SU-DHL-6 (cell line): ENCODE results near the gene TXNL1.
"Not testable (repeated sequence)": the region's sequence is repeated elsewhere in the genome, so short reads cannot be mapped to it uniquely, and the experiment has no call there.

Experiments used
- H2AFZ ChIP-seq: fragments of 200-600 bp; sonication (generic); 2 replicates; pipeline ENCODE4 v1.6.1; 2014; ENCODE audit warnings: low read depth, mild to moderate bottlenecking, moderate library complexity, mixed read lengths, antibody characterized with exemption, low read length; ENCODE audit not compliant: severe bottlenecking
- H3F3A ChIP-seq: fragments of 200-600 bp; shearing (Covaris generic); 2 replicates; pipeline ENCODE4 v1.6.0; 2016; ENCODE audit warnings: antibody characterized with exemption, mild to moderate bottlenecking; ENCODE audit not compliant: insufficient read depth
- H3K27ac ChIP-seq: fragments of 200-600 bp; sonication (generic); 2 replicates; pipeline ENCODE4 v1.5.1; 2016; ENCODE audit warnings: low read depth, mild to moderate bottlenecking, low read length, moderate library complexity, mixed read lengths
- H3K27me3 ChIP-seq: fragments of 200-600 bp; sonication (generic), shearing (Covaris generic); 2 replicates; pipeline ENCODE4 v1.6.0; 2014; ENCODE audit warnings: mild to moderate bottlenecking, low read length
- H3K36me3 ChIP-seq: fragments of 200-600 bp; sonication (generic); 2 replicates; pipeline ENCODE4 v1.6.1; 2014; ENCODE audit warnings: mild to moderate bottlenecking, low read length, mixed read lengths
- H3K4me2 ChIP-seq: fragments of 300-600, 200-600 bp; shearing (Covaris generic), sonication (generic); 2 replicates; pipeline ENCODE4 v1.6.0; 2014; ENCODE audit warnings: low read length, low read depth, mild to moderate bottlenecking; ENCODE audit not compliant: poor library complexity, severe bottlenecking
- H3K4me3 ChIP-seq: fragments of 200-600 bp; sonication (generic); 2 replicates; pipeline ENCODE4 v1.5.1; 2014; ENCODE audit warnings: antibody characterized with exemption, low read length, mild to moderate bottlenecking, mixed read lengths; ENCODE audit not compliant: insufficient read depth, poor library complexity, severe bottlenecking
- H3K79me2 ChIP-seq: fragments of 200-600 bp; sonication (generic); 2 replicates; pipeline ENCODE4 v1.6.1; 2014; ENCODE audit warnings: mild to moderate bottlenecking, low read length, moderate library complexity; ENCODE audit not compliant: insufficient read depth
- H3K9ac ChIP-seq: fragments of 200-600 bp; sonication (generic); 2 replicates; pipeline ENCODE4 v1.7.0; 2014; ENCODE audit warnings: mild to moderate bottlenecking, low read length
- H3K9me2 ChIP-seq: fragments of 200-600 bp; sonication (generic); replicated peaks from 2 replicates; pipeline ENCODE4 v1.6.1; 2014; ENCODE audit warnings: low read length; ENCODE audit not compliant: insufficient read depth
- H3K9me3 ChIP-seq: fragments of 200-600 bp; sonication (generic); 2 replicates; pipeline ENCODE4 v1.6.1; 2014; ENCODE audit warnings: low read length, mixed read lengths; ENCODE audit not compliant: insufficient read depth
- H4K20me1 ChIP-seq: fragments of 200-600 bp; sonication (generic); 2 replicates; pipeline ENCODE4 v1.6.1; 2014; ENCODE audit warnings: low read depth, mild to moderate bottlenecking, antibody characterized with exemption, low read length, moderate library complexity, mixed read lengths
- CTCF ChIP-seq: fragments of 200-600 bp; sonication (generic); IDR thresholded peaks from one replicate; pipeline ENCODE4 v1.5.1; 2017; ENCODE audit warnings: antibody characterized with exemption, mild to moderate bottlenecking, low read length, moderate library complexity; ENCODE audit not compliant: insufficient read depth, poor library complexity, severe bottlenecking
- EZH2phosphoT487 ChIP-seq: fragments of 200-600 bp; sonication (generic), shearing (Covaris generic); conservative IDR thresholded peaks from 2 replicates; pipeline ENCODE4 v1.6.1; 2018; ENCODE audit warnings: mild to moderate bottlenecking, antibody characterized with exemption, low read length, moderate library complexity, mixed read lengths

TXNL1 gene

GRCh38 chr18:56658261-56658660, 19.9 kb upstream of the TXNL1 start:
- H3K27me3 ChIP-seq, result no peaks in the 10 kb centered on the region
- H2AFZ ChIP-seq, result no peak overlapping the region
- H3K9me2 ChIP-seq, result no peaks in the 10 kb centered on the region
- H3K36me3 ChIP-seq, result 0 out of 2 replicates have a peak, but pooled peaks cover 2% of the 10 kb centered on the region
- H3K79me2 ChIP-seq, result peaks cover 61% of the 10 kb centered on the region
- no peaks in the 10 kb centered on the region for H3K9me3 ChIP-seq
- H3K4me2 ChIP-seq, result no peak overlapping the region
- H3K27ac ChIP-seq, result no peak overlapping the region
- H3K9ac ChIP-seq, result no peak overlapping the region
- no peak overlapping the region for H3K4me3 ChIP-seq
- peaks cover 15% of the 10 kb centered on the region; the same call in 1 of the 2 replicates for H4K20me1 ChIP-seq
- TF ChIP-seq CTCF (no peak), EZH2phosphoT487 (no peak)
- no peaks in the 10 kb centered on the region for H3F3A ChIP-seq

DNA sequence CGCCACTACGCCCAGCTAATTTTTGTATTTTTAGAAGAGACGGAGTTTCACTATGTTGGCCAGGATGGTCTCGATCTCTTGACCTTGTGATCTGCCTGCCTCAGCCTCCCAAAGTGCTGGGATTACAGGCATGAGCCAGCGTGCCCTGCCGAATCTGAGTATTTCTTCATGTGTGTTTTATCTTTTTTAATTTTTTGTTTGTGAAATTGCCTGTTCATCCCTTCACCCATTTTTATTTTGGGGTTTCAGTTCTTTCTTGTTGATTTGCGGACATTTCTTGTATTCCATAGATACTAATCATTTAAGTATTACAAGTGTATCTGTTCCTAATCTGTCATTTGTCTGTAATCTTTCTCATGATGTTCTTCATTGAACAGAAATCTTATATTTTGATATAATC, 15.9 kb upstream of the TXNL1 start:
- H3K9me2 ChIP-seq, H3K27me3 ChIP-seq, H3K9ac ChIP-seq, H3K9me3 ChIP-seq, H3K4me3 ChIP-seq, H3F3A ChIP-seq, H3K36me3 ChIP-seq, H3K27ac ChIP-seq, H2AFZ ChIP-seq, H4K20me1 ChIP-seq, H3K4me2 ChIP-seq: not testable (repeated sequence)
- H3K79me2 ChIP-seq, result peaks cover 66% of the 10 kb centered on the region

DNA sequence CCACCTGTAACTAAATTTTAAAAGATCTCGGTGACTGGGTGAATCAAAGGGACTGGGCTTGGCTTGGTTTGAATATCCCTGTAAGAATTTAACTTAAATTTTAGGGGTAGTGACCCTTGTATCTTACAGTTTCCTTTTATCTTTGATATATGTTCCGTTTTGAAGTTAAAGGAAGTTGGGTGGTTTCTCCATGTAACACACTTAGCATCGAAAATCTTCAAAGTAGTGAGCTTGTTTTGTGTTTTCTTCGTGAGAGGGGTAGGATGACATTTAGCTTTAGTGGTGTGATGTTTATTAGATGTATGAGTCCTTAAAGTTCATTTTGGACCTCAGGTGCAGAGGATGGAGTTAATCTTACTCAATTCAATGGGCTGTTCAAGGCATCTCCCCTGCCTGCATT, 14.4 kb upstream of the TXNL1 start:
- H4K20me1 ChIP-seq, result no peaks in the 10 kb centered on the region
- H3K4me2 ChIP-seq, result peak overlapping the region; percentile 83
- H3K36me3 ChIP-seq, result no peaks in the 10 kb centered on the region
- TF ChIP-seq CTCF (no peak), EZH2phosphoT487 (no peak)
- peaks cover 62% of the 10 kb centered on the region for H3K79me2 ChIP-seq
- H3F3A ChIP-seq, result peaks cover 9% of the 10 kb centered on the region; the same call in 1 of the 2 replicates
- no peaks in the 10 kb centered on the region for H3K9me3 ChIP-seq
- no peaks in the 10 kb centered on the region for H3K9me2 ChIP-seq
- no peaks in the 10 kb centered on the region for H3K27me3 ChIP-seq
- no peak overlapping the region for H3K27ac ChIP-seq
- peak overlapping the region; percentile 73; the same call in 1 of the 2 replicates for H3K9ac ChIP-seq
- no peak overlapping the region for H3K4me3 ChIP-seq
- no peak overlapping the region for H2AFZ ChIP-seq

DNA sequence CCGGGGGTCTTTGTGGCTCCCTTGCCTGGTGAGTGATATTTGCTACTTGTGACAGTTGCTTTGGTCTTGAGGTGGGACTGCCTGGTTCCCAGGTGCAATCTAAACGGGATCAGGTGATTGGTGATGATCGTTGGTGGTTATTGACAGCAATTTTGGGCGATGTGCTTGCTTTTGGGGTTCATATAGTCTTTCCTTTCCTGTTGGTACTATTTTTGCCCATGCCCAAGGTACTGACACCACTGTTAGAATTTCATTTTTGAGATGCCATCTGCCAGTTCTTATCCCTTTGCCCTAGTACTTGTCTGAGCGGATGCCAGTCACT, 13.3 kb upstream of the TXNL1 start:
- H3K4me3 ChIP-seq, result peak overlapping the region; percentile 82
- H4K20me1 ChIP-seq, result no peaks in the 10 kb centered on the region
- H3K9me2 ChIP-seq, result no peaks in the 10 kb centered on the region
- H3K36me3 ChIP-seq, result no peaks in the 10 kb centered on the region
- peak overlapping the region; percentile 73 for H3K9ac ChIP-seq
- peaks cover 9% of the 10 kb centered on the region; the same call in 1 of the 2 replicates for H3F3A ChIP-seq
- peaks cover 51% of the 10 kb centered on the region for H3K79me2 ChIP-seq
- no peaks in the 10 kb centered on the region for H3K27me3 ChIP-seq
- peak overlapping the region; percentile 83 for H3K4me2 ChIP-seq
- H3K27ac ChIP-seq, result no peak overlapping the region
- no peaks in the 10 kb centered on the region for H3K9me3 ChIP-seq
- TF ChIP-seq CTCF (no peak), EZH2phosphoT487 (no peak)
- peak overlapping the region; percentile 67 for H2AFZ ChIP-seq
